ENCODE data around the gene SVIP.

SVIP gene

DNA sequence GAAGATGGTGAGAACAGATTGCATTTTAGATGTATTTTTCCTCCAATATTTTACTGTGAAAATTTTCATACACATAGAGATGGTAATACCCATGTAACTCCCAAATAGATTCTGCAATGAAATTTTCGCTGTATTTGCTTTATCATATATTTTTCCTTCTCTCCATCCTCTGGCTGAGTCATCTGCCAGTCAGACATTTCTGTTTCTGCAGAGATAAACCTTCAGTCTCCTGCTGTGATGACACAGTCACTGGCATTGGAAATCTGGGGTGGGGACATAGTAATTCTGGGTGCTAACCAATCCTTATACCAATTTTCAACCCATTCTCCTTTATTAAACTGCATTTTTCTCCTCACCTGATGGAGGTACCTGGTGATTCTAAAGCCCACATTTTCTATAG, 33.7 kb downstream of the SVIP start:
- in situ Hi-C loops (cut with MboI; ENCODE audit: low sequenced_read_pairs): loop anchor here (25.0 kb wide), 1 partner anchor 459 kb away; the partner anchor contains the start of gene SLC17A6

DNA sequence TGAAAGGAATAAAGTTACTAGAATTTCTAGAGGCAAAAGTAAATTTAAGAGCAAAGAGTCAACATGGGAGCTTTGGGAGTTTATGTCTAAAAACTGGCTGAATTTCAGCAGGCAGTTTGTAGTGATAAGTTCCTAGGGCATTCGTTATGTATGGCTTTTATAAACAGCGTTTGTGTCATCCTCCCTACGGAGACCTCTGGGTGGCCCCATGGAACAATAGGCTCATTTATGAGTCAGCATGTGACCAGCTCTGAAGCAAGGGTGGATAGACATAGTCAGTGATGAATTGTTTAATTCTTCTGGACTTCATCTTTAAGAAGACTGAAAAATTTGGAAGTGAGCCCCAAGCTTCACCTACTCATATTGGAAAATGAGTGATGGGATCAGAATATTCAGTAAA, 37.1 kb downstream of the SVIP start:
- in situ Hi-C loops (cut with MboI; ENCODE audit: low sequenced_read_pairs): loop anchor here (25.0 kb wide), 1 partner anchor 455 kb away; the partner anchor contains the start of gene SLC17A6

DNA sequence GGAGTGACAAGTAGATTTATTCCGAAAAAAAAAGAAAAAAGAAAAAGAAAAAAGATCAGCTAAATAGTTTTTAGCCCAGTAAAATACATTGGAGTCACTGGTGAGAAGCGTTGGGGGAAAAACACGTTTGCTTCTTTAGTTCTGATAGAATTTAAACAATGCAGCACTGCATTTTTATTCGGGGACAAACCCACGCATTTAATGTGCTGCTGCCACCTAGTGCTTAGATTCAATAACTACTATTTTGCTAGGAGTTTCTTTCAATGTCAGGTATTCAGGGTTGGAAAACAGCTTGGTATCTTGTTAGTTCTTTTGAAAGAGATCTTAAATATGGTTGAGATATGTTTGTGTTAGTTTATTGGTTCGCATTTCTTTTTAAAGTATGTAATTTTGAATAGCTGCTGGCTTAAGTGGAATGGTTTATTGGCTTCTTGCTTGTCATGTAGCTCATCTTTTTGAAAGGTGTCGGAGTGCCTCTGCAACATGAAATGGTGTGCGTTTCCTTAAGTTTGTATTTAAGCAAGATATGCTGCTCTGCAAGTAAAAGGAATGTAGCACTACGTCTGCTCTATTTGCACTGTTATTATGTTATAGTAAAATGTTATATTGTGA, 41.9 kb downstream of the SVIP start:
- in situ Hi-C loops (cut with MboI; ENCODE audit: low sequenced_read_pairs): loop anchor here (25.0 kb wide), 1 partner anchor 450 kb away; the partner anchor contains the start of gene SLC17A6

DNA sequence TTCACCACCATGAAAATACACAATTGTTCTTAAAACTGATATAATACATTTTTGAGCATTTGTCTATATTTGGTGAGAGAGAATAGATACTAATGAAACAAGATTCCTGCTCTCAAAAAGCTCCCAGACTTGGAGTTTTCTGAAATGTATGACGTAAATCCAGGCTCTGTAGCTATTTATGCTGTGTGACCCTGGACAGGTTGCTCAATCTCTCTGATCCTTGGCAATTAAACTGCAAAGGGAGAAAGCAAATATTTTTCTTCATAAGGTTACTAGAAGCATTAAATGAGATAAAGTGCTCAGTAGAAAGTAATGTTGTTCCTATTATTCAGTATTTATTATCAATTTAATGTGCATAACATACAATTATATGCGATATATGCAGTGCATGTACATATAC, 42.5 kb downstream of the SVIP start:
- in situ Hi-C loops (cut with MboI; ENCODE audit: low sequenced_read_pairs): loop anchor here (25.0 kb wide), 1 partner anchor 450 kb away; the partner anchor contains the start of gene SLC17A6

DNA sequence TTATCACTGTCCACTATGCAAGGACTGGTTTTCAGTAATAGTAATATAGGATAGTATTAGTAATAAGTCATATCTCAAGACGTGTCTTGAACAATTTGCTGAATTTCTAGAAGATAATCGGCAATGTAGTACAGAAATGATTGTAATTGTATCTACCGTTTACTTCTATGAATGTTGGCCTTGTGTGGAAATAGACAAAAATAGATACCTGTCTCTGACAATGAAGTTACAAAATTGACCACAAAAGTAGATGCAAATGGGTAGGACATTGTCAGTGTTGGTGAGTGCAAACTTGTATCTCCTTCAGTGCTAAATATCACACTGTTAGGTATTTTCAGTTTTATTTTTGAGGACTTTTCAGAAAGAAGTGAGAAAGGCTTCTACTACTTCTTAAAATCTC, 43.1 kb downstream of the SVIP start:
- in situ Hi-C loops (cut with MboI; ENCODE audit: low sequenced_read_pairs): loop anchor here (25.0 kb wide), 1 partner anchor 449 kb away; the partner anchor contains the start of gene SLC17A6

DNA sequence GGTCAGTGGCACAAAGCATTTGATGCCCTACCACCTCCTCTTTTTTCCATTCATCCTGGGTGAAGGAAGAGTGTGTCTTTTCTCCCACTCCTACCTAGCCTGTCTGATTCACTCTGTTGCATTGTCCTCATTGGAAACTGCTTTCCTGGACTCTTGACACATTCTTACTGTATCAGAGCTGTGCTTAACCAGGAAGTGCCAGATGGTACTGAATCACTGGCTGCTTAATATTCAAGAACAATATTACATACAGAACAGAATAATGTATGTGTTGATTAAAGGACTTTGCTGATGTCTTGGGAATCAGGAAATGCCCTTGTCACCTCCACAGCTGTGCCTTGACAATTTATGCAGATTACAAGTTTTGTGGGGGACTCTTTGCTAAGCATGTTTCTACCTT, 44.4 kb downstream of the SVIP start:
- in situ Hi-C loops (cut with MboI; ENCODE audit: low sequenced_read_pairs): loop anchor here (25.0 kb wide), 1 partner anchor 448 kb away; the partner anchor contains the start of gene SLC17A6

DNA sequence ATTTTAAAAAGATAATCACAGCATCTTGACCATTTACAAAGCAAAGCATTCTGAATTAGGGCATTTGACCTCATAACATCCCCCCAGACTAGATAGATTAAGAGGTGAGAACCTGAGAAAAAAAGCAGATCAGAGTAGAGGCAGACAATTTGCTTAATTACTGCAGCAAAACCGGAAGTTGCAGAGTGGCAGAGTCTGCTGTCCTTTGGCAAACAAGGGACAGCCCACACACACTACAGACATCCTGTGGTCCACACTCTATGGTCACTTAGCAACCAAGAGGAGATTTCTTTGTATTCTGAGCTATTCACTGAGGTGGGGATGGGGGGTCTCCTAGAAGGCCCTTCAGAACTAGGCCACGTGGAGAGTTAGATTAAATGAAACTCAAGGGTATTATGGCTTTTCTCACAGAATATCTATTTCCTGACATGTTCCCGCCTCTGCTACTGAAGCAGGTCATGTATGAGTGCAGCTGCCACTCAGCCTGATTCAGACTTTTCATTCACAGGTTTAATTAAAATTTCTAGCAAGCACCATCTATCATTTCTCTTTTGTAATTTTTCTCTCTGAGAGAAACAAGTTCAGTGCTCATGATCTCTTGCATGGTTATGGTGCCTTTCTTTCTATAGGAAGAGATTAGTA, 48.5 kb downstream of the SVIP start:
- in situ Hi-C loops (cut with MboI; ENCODE audit: low sequenced_read_pairs): loop anchor here (25.0 kb wide), 1 partner anchor 444 kb away; the partner anchor contains the start of gene SLC17A6

DNA sequence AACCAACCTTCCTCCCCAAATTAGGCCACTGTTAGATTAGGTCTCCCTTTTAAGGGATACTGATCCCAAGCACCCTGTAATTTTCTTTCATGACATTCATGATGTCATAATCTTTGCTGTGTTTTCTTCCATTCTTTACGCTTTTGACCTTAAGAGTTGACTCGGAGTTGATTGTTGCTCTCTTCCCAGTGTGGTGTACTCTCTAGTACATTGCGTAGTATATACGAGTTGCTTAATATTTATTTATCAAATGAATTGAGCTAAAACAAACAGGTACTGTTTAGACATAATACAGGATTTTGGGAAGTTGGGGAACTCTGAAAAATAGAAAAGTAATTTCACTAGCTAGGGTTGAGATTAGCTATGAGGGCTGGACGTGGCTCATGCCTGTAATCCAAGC, 49.8 kb downstream of the SVIP start:
- in situ Hi-C loops (cut with MboI; ENCODE audit: low sequenced_read_pairs): loop anchor here (25.0 kb wide), 1 partner anchor 443 kb away; the partner anchor contains the start of gene SLC17A6

DNA sequence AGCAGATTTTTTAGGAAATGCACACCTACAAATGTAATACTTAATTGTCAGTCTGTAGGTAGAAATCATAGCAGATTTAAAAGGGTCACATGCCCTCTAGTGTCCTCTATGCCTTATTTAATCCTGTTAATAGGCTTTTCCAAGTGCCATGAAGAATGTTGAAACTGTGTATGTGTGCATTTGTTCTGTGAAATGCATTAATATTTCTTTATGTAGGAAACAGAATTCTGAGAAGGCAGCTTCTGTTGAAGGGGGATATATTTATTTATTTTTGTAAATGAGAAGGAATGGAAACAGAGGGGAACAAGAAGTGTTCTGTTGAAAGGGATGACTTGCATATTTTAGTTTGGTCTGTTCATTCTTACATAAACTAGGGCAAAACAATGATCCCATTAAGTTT, 51.0 kb downstream of the SVIP start:
- in situ Hi-C loops (cut with MboI; ENCODE audit: low sequenced_read_pairs): loop anchor here (25.0 kb wide), 1 partner anchor 441 kb away; the partner anchor contains the start of gene SLC17A6

DNA sequence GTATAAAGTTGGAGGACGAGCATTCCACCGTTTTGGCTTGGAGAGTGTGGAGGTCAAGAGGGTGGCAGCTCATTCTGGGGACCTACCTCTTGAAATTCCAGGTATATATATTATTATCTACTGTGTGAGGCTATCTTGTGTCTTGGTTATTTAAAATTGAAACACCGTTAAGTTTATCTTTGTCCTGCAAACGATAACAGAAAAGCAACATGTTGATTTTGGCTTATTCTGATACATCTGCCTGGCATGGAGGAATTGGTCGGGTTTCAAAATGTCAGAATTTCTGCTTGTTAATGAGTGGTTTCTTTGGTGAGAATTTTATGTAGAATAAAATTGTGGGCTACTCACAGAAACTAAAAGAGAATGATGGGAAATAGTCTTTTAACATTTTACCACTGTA, 54.4 kb downstream of the SVIP start:
- in situ Hi-C loops (cut with MboI; ENCODE audit: low sequenced_read_pairs): loop anchor here (25.0 kb wide), 1 partner anchor 438 kb away; the partner anchor contains the start of gene SLC17A6

DNA sequence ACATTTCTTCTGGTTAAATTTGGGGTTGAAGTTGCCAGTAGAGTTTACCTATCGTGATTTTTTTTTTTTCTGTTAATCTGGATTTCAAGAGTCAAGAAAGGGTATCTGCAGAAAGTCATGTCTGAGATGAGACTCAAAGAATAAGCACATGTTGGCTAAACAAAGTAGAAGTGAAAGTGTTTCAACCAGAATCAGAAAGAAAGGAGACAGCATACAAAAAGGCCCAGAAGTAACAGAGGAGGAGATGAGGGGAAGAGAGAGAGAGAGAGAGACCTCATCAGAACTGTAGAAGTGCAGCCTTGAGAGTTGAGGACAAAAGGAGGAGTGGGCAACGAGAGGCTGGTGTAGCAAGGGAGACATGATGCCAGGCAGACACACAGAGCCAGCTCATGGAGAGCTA, 54.9 kb downstream of the SVIP start:
- in situ Hi-C loops (cut with MboI; ENCODE audit: low sequenced_read_pairs): loop anchor here (25.0 kb wide), 1 partner anchor 437 kb away; the partner anchor contains the start of gene SLC17A6

DNA sequence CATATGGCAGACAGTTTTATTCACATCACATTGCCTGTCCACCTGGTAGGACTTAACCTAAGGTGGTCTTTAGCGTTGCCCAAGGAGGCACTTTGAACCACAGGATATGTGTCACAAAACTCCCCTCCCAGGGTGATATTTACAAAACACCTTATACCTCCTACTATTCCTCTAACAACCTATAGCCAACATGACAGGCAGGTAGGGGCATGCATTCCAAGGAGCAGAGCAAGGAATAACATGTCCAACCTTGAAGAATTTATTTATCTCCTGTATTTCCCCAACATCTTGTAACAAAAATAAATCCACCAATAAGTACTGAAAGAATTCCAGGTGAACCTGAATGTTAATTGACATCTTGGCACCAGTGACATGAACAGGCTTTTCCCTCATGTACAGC, 60.5 kb downstream of the SVIP start:
- in situ Hi-C loops (cut with MboI; ENCODE audit: low sequenced_read_pairs): no loop called here

Data from HL-60/S4 (cell line).